OCI-LY7 (cell line): ENCODE measurements around the gene TAP1. TPM values are rescaled to one million over a fixed set of nuclear protein-coding genes. Genes with fewer than 3 reads are reported as not detected.

Experiments
- BruUV-seq: library from RNA; stranded (reverse); fragments of 400-500 nt; replicated peaks from 2 replicates; lab custom pipeline; 2021; lab: Mats Ljungman, UMichigan
- CTCF ChIA-PET: fragments of 300-600 bp; sonication (Branson Sonifier 250); formaldehyde crosslinking; loops from one replicate; lab custom pipeline; 2022; ENCODE audit warnings: antibody characterized with exemption; ENCODE audit not compliant: unreplicated experiment; lab: Charles Lee
- POLR2A ChIA-PET: fragments of 300-600 bp; sonication (Branson Sonifier 250); formaldehyde crosslinking; loops from one replicate; lab custom pipeline; 2022; ENCODE audit warnings: antibody characterized with exemption; lab: Charles Lee
- DNase-seq: peaks from one replicate; pipeline ENCODE4 v3.0.0-alpha.2; 2015; ENCODE audit warnings: low spot score
- H2AFZ ChIP-seq: fragments of 200-600 bp; sonication (generic), shearing (Covaris generic); 2 replicates; pipeline ENCODE4 v1.6.1; 2014; ENCODE audit warnings: mild to moderate bottlenecking, antibody characterized with exemption, low read length, moderate library complexity
- H3K27ac ChIP-seq: fragments of 200-600 bp; sonication (generic); 2 replicates; pipeline ENCODE4 v1.5.1; 2014; ENCODE audit warnings: mixed run types, low read depth, mild to moderate bottlenecking, moderate library complexity, low read length, inconsistent platforms; ENCODE audit not compliant: poor library complexity, severe bottlenecking
- H3K36me3 ChIP-seq: fragments of 200-600 bp; sonication (generic); 2 replicates; pipeline ENCODE4 v1.6.1; 2014; ENCODE audit warnings: mild to moderate bottlenecking, antibody characterized with exemption, low read length, moderate library complexity, mixed read lengths; ENCODE audit not compliant: insufficient read depth
- H3K4me1 ChIP-seq: fragments of 200-600 bp; sonication (generic); 2 replicates; pipeline ENCODE4 v1.5.1; 2014; ENCODE audit warnings: mild to moderate bottlenecking, low read length; ENCODE audit not compliant: insufficient read depth, poor library complexity, severe bottlenecking
- H3K4me2 ChIP-seq: fragments of 200-600 bp; sonication (generic); 2 replicates; pipeline ENCODE4 v1.6.1; 2014; ENCODE audit warnings: mild to moderate bottlenecking, low read length
- H3K4me3 ChIP-seq: fragments of 200-600 bp; sonication (generic); 2 replicates; pipeline ENCODE4 v1.5.1; 2014; ENCODE audit warnings: mild to moderate bottlenecking, low read depth, low read length; ENCODE audit not compliant: poor library complexity, severe bottlenecking
- H3K79me2 ChIP-seq: fragments of 200-600 bp; sonication (generic); 2 replicates; pipeline ENCODE4 v1.6.1; 2016; ENCODE audit warnings: low read depth, mild to moderate bottlenecking, low read length, moderate library complexity, mixed read lengths; ENCODE audit not compliant: insufficient read depth
- H3K9me2 ChIP-seq: fragments of 200-600 bp; sonication (generic); 2 replicates; pipeline ENCODE4 v1.6.1; 2016; ENCODE audit warnings: mild to moderate bottlenecking, low read length, mixed read lengths; ENCODE audit not compliant: insufficient read depth
- H3K9me3 ChIP-seq: fragments of 200-600 bp; sonication (generic); 2 replicates; pipeline ENCODE4 v1.6.1; 2014; ENCODE audit warnings: mild to moderate bottlenecking, mixed run types, low read length, mixed read lengths
- H4K20me1 ChIP-seq: fragments of 200-600 bp; sonication (generic); 2 replicates; pipeline ENCODE4 v1.6.1; 2014; ENCODE audit warnings: mild to moderate bottlenecking, antibody characterized with exemption, low read length, moderate library complexity, mixed read lengths; ENCODE audit not compliant: insufficient read depth
- EZH2phosphoT487 ChIP-seq: fragments of 200-600 bp; sonication (generic); IDR thresholded peaks from 2 replicates; pipeline ENCODE4 v1.6.1; 2018; ENCODE audit warnings: low read depth, borderline replicate concordance, mild to moderate bottlenecking, mixed run types, antibody characterized with exemption, low read length, moderate library complexity, mixed read lengths
- intact Hi-C: fragments of 100-400 bp; cut with micrococcal nuclease; formaldehyde crosslinking; loops from one replicate; pipeline ENCODE4 v1.10.0; 2022; ENCODE audit not compliant: unreplicated experiment
- total RNA-seq, 2 experiments: library from RNA; depleted of rRNA in 1 of 2; stranded (reverse); fragments of >200 nt in 1 of 2; shearing (Covaris generic) in 1 of 2; gene quantifications; 2 replicates each; pipeline ENCODE4 v1.2.3, GENCODE V29; 2014 to 2022
- TF ChIP-seq, protein P1 (sequence below): fragments of 200-600 bp; sonication (generic); conservative IDR thresholded peaks from 2 replicates; pipeline ENCODE4 v1.5.1; 2014; ENCODE audit warnings: mild to moderate bottlenecking, antibody characterized with exemption, low read length, moderate library complexity, mixed read lengths

The TAP1 gene
- total RNA-seq, 2 experiments from 2014 or later: 66.3 to 85.9 TPM

DNA sequence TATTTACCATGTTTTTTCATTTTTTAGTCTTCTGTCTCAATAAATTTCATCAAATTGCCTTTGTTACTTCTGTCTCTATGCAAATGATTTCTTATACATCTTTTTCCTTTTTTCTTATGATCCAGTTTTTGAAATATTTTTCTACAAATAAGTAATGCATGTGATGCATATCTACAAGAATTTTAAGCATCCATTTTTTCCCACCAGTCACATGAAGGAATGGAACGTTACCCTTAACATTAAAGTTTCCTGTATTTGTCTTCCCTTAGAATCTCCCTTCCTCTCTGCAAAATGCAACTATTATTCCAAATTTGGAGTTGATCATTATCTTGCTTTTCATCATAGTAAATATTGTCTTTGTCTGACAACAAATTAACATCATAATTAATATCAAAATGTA lies 36.0 kb upstream of the TAP1 start:
- no peak for DNase-seq
- no peaks in the 10 kb centered on the region; the same call in 1 of the 2 replicates for H3K36me3 ChIP-seq
- no peak overlapping the region for H3K27ac ChIP-seq
- H4K20me1 ChIP-seq: no peaks in the 10 kb centered on the region
- TF ChIP-seq EZH2phosphoT487: no peak
- TF ChIP-seq, protein P1, sequence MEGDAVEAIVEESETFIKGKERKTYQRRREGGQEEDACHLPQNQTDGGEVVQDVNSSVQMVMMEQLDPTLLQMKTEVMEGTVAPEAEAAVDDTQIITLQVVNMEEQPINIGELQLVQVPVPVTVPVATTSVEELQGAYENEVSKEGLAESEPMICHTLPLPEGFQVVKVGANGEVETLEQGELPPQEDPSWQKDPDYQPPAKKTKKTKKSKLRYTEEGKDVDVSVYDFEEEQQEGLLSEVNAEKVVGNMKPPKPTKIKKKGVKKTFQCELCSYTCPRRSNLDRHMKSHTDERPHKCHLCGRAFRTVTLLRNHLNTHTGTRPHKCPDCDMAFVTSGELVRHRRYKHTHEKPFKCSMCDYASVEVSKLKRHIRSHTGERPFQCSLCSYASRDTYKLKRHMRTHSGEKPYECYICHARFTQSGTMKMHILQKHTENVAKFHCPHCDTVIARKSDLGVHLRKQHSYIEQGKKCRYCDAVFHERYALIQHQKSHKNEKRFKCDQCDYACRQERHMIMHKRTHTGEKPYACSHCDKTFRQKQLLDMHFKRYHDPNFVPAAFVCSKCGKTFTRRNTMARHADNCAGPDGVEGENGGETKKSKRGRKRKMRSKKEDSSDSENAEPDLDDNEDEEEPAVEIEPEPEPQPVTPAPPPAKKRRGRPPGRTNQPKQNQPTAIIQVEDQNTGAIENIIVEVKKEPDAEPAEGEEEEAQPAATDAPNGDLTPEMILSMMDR: no peak
- H3K9me3 ChIP-seq: no peaks in the 10 kb centered on the region
- no TSS peak for BruUV-seq
- H3K4me2 ChIP-seq: no peak overlapping the region
- ChIA-PET POLR2A (interaction anchor here (0.8 to 1.0 kb wide), 2 partner anchors 82 to 94 kb away, joined by 5 read pairs; no protein-coding TSS in a partner anchor), CTCF (no interaction called here)
- peaks cover 32% of the 10 kb centered on the region for H3K4me1 ChIP-seq
- intact Hi-C loops: no loop called here
- H3K9me2 ChIP-seq: no peaks in the 10 kb centered on the region
- H3K4me3 ChIP-seq: no peak overlapping the region
- peaks cover 17% of the 10 kb centered on the region for H3K79me2 ChIP-seq
- H2AFZ ChIP-seq: no peak overlapping the region

DNA sequence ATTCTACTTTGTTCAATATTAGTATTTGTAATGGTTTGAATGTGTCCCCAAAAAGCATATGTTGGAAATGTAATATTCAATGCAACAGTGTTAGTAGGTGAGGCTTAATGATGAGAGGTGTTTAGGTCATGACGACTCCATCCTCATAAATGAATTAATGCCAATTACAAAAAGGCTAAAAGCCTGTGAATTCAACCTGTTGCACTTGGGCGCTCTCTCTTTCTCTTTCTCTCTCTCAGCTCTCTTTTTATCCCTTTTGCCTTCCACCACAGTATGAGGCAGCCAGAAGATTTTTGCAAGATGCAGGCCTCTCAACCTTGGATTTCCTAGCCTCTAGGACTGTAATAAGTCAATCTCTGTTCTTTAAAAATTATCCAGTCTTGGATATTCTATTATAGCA lies 35.1 kb upstream of the TAP1 start:
- no peak for DNase-seq
- H3K79me2 ChIP-seq: peaks cover 14% of the 10 kb centered on the region
- POLR2A ChIA-PET: interaction anchor here (0.6 kb wide), 1 partner anchor 295 kb away, joined by 4 read pairs; no protein-coding TSS in a partner anchor

DNA sequence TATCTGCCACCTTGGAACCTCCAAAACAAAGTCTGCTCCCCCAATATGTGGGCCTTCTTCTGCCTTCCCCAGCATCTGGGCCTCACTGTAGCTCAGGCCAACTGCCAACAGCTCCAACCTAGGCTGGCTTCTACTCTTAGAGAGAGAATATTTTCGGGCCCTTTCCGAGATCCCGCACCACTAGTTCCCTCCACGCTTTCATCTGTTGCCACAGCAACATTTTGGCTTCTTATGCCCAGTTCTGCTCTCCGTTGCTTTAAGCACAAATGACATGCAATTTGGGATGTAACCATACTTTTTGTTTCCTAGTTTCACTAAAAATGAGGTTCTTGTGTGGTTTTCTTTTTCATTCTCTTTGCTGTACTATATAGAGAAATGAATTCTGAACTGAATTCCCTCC lies 34.1 kb upstream of the TAP1 start:
- ChIA-PET POLR2A (no interaction called here), CTCF (no interaction called here)
- Histone ChIP-seq H3K9me2 (no peaks in the 10 kb centered on the region), H2AFZ (no peak overlapping the region), H3K4me2 (no peak overlapping the region), H3K27ac (no peak overlapping the region), H3K36me3 (no peaks in the 10 kb centered on the region; the same call in 1 of the 2 replicates), H3K4me3 (no peak overlapping the region), H4K20me1 (no peaks in the 10 kb centered on the region), H3K4me1 (peaks cover 20% of the 10 kb centered on the region), H3K79me2 (0 out of 2 replicates have a peak, but pooled peaks cover 5% of the 10 kb centered on the region), H3K9me3 (no peaks in the 10 kb centered on the region)
- intact Hi-C loops: no loop called here
- TF ChIP-seq, protein P1: no peak
- TF ChIP-seq EZH2phosphoT487: no peak
- no peak for DNase-seq
- no TSS peak for BruUV-seq

More for the DNA sequence above, 35.1 kb upstream of the TAP1 start:
- Histone ChIP-seq H4K20me1 (no peaks in the 10 kb centered on the region), H3K9me3 (no peaks in the 10 kb centered on the region), H3K4me1 (peaks cover 30% of the 10 kb centered on the region), H2AFZ (no peak overlapping the region), H3K27ac (no peak overlapping the region), H3K9me2 (no peaks in the 10 kb centered on the region), H3K36me3 (no peaks in the 10 kb centered on the region; the same call in 1 of the 2 replicates), H3K4me3 (no peak overlapping the region), H3K4me2 (no peak overlapping the region)
- intact Hi-C loops: no loop called here
- TF ChIP-seq EZH2phosphoT487: no peak
- TF ChIP-seq, protein P1: no peak
- CTCF ChIA-PET: no interaction called here
- BruUV-seq: no TSS peak
